B cell (primary cell): ENCODE data around the gene COL11A2. TPM values are rescaled to one million over a fixed set of nuclear protein-coding genes. Genes with fewer than 3 reads are reported as not detected.

Experiments used
- ATAC-seq: fragments of 200-7000 bp; cut with Tn5 transposase; one replicate; pipeline ENCODE4 v1.10.0; 2021; ENCODE audit warnings: low read depth, mild to moderate bottlenecking, moderate number of reproducible peaks, moderate library complexity
- CTCF ChIA-PET: fragments of 350-600 bp; sonication (Branson Sonifier 250); formaldehyde crosslinking; loops from one replicate; lab custom pipeline; 2021; ENCODE audit warnings: antibody characterized with exemption, inconsistent platforms; lab: Charles Lee
- POLR2A ChIA-PET: fragments of 350-600 bp; sonication (Branson Sonifier 250); formaldehyde crosslinking; loops from one replicate; lab custom pipeline; 2021; ENCODE audit warnings: antibody characterized with exemption; lab: Charles Lee
- DNase-seq: peaks from one replicate; pipeline ENCODE4 v3.0.0; 2013
- H2AFZ ChIP-seq: 2 replicates; pipeline ENCODE4 v1.6.1; 2012; ENCODE audit warnings: mild to moderate bottlenecking, low read depth, low read length; ENCODE audit not compliant: insufficient read depth, poor library complexity, severe bottlenecking
- H3K27ac ChIP-seq, 2 donors: 1 replicate in 1 of 2; 2 replicates in 1 of 2; pipeline ENCODE4 v1.5.1; 2012 to 2013; ENCODE audit warnings: low read length in 2 of 2, mild to moderate bottlenecking in 2 of 2, moderate library complexity in 1 of 2
- H3K27me3 ChIP-seq, 4 experiments: fragments of 200-600 bp in 1 of 4; sonication (generic) in 1 of 4; replicated peaks in 1 of 4; 1 replicate in 2 of 4; 2 replicates in 2 of 4; pipeline versions ENCODE4 v1.6.1 to v1.7.0; 2013 to 2016; ENCODE audit warnings: low read length in 3 of 4, mild to moderate bottlenecking in 2 of 4, mixed read lengths in 1 of 4, moderate library complexity in 1 of 4; ENCODE audit not compliant: insufficient read depth in 4 of 4, control insufficient read depth in 3 of 4; ENCODE audit errors: control extremely low read depth in 1 of 4
- H3K36me3 ChIP-seq, 2 experiments: replicated peaks in 1 of 2; 1 replicate in 1 of 2; 2 replicates in 1 of 2; pipeline versions ENCODE4 v1.6.1 to v1.7.1; 2013; ENCODE audit warnings: low read length in 1 of 2; ENCODE audit not compliant: insufficient read depth in 2 of 2, control insufficient read depth in 1 of 2; ENCODE audit errors: control extremely low read depth in 1 of 2, extremely low read depth in 1 of 2
- H3K4me1 ChIP-seq, 2 donors: fragments of 200-600 bp in 1 of 2; sonication (generic) in 1 of 2; 1 replicate in 1 of 2; 2 replicates in 1 of 2; pipeline versions ENCODE4 v1.5.1 to v1.6.1; 2013 to 2017; ENCODE audit warnings: low read length in 2 of 2; ENCODE audit not compliant: control insufficient read depth in 2 of 2, insufficient read depth in 2 of 2
- H3K4me2 ChIP-seq: replicated peaks from 2 replicates; pipeline ENCODE3; 2012; ENCODE audit warnings: mild to moderate bottlenecking, low read depth, low read length; ENCODE audit not compliant: poor library complexity, severe bottlenecking
- H3K4me3 ChIP-seq, 5 experiments: fragments of 200-600 bp in 1 of 5; sonication (generic) in 1 of 5; 1 replicate in 3 of 5; 2 replicates in 2 of 5; pipeline versions ENCODE4 v1.5.1 to v1.7.0; 2011 to 2016; ENCODE audit warnings: low read length in 4 of 5, mild to moderate bottlenecking in 4 of 5, low read depth in 2 of 5, control low read depth in 1 of 5, moderate library complexity in 1 of 5; ENCODE audit not compliant: insufficient read depth in 1 of 5; ENCODE audit errors: control extremely low read depth in 1 of 5, extremely low read depth in 1 of 5
- H3K79me2 ChIP-seq: fragments of 200-600 bp; sonication (generic); one replicate; pipeline ENCODE4 v1.6.0; 2016; ENCODE audit warnings: low read length; ENCODE audit not compliant: control insufficient read depth, insufficient read depth
- H3K9ac ChIP-seq: fragments of 200-600 bp; sonication (generic); 2 replicates; pipeline ENCODE4 v1.6.1; 2017; ENCODE audit warnings: mild to moderate bottlenecking, low read length, moderate library complexity
- H3K9me3 ChIP-seq, 3 donors: one replicate each; pipeline versions ENCODE4 v1.6.1 to v1.7.1; 2013; ENCODE audit warnings: low read length in 2 of 3; ENCODE audit not compliant: control insufficient read depth in 2 of 3, insufficient read depth in 1 of 3; ENCODE audit errors: control extremely low read depth in 1 of 3
- H4K20me1 ChIP-seq: 2 replicates; pipeline ENCODE4 v1.6.0; 2012; ENCODE audit warnings: mild to moderate bottlenecking, low read length; ENCODE audit not compliant: insufficient read depth, control insufficient read depth, poor library complexity, severe bottlenecking
- H3K27ac Mint-ChIP-seq: one replicate; pipeline ENCODE4 v1.8.0; 2021; ENCODE audit warnings: mixed read lengths
- H3K27me3 Mint-ChIP-seq: one replicate; pipeline ENCODE4 v1.8.0; 2021; ENCODE audit warnings: mixed read lengths
- H3K4me1 Mint-ChIP-seq: one replicate; pipeline ENCODE4 v1.8.0; 2021; ENCODE audit warnings: mixed read lengths
- H3K4me3 Mint-ChIP-seq: one replicate; pipeline ENCODE4 v1.8.0; 2021; ENCODE audit warnings: mixed read lengths
- H3K9me3 Mint-ChIP-seq: one replicate; pipeline ENCODE4 v1.8.0; 2022; ENCODE audit warnings: mixed read lengths; ENCODE audit not compliant: insufficient read depth
- CTCF ChIP-seq: fragments of 200-600 bp; IDR thresholded peaks from one replicate; pipeline ENCODE4 v1.8.0; 2022; ENCODE audit warnings: antibody characterized with exemption, mild to moderate bottlenecking
- EZH2 ChIP-seq: IDR thresholded peaks from 2 replicates; pipeline ENCODE4 v1.6.1; 2012; ENCODE audit warnings: borderline replicate concordance, low read depth, mild to moderate bottlenecking, moderate library complexity, low read length; ENCODE audit not compliant: insufficient read depth, poor library complexity, severe bottlenecking
- WGBS: methylation state at CpG from one replicate; pipeline ENCODE4 v1.1.5; 2013; ENCODE audit warnings: missing lambda C conversion rate; ENCODE audit not compliant: insufficient coverage; 5-methylcytosine and 5-hydroxymethylcytosine counted together
- intact Hi-C: fragments of 100-400 bp; cut with micrococcal nuclease; formaldehyde crosslinking; loops from one replicate; pipeline ENCODE4 v1.10.0; 2022
- polyA plus RNA-seq: library from polyadenylated mRNA; depleted of rRNA; stranded (reverse); fragments of >200 nt; gene quantifications from 2 replicates; pipeline ENCODE4 v1.2.3, GENCODE V29; 2012
- total RNA-seq, 2 donors: library from RNA; stranded (reverse); fragments of 120-200 nt in 1 of 2; gene quantifications; 1 replicate in 1 of 2; 2 replicates in 1 of 2; pipeline versions ENCODE4 v1.2.3 to v1.2.4, GENCODE V29; 2013 to 2022

The COL11A2 gene
- total and polyA plus RNA-seq, 2 donors (not counting 1 experiment from before 2014, with no cell fraction given): 0.39 to 0.82 TPM

GRCh38 chr6:33164176-33164575 is 28.1 kb downstream of the COL11A2 start:
- Histone ChIP-seq H2AFZ (no peak overlapping the region), H3K36me3 (no peaks in the 10 kb centered on the region), H3K4me2 (no peak overlapping the region), H4K20me1 (no peaks in the 10 kb centered on the region), H3K4me3 (no peak overlapping the region), H3K27me3 (peaks cover 0 to 3% (median 0%) of the 10 kb centered on the region in 4 experiments), H3K9ac (no peak overlapping the region), H3K79me2 (no peaks in the 10 kb centered on the region), H3K27ac (no peak overlapping the region), H3K9me3 (no peaks in the 10 kb centered on the region), H3K4me1 (peaks cover 7 to 18% of the 10 kb centered on the region in 2 donors)
- Mint-ChIP-seq H3K9me3 (no peaks in the 10 kb centered on the region), H3K4me3 (no peak overlapping the region), H3K27ac (no peak overlapping the region), H3K4me1 (peaks cover 17% of the 10 kb centered on the region), H3K27me3 (peaks cover 19% of the 10 kb centered on the region)
- POLR2A ChIA-PET: interaction anchor here (0.5 to 0.7 kb wide), 2 partner anchors 116 to 763 kb away, joined by 4 read pairs; no protein-coding TSS in a partner anchor
- CTCF ChIA-PET: interaction anchor here (0.9 to 2.1 kb wide), 5 partner anchors 34 to 163 kb away, joined by 3 to 6 read pairs (median 3); no protein-coding TSS in a partner anchor
- ATAC-seq (no peak), DNase-seq (no peak)
- intact Hi-C loops: no loop called here
- TF ChIP-seq EZH2 (no peak), CTCF (no peak)
- 73% methylated on average over 10 of the region's 10 CpGs for WGBS

GRCh38 chr6:33163540-33163939 is 28.7 kb downstream of the COL11A2 start:
- Histone ChIP-seq H3K36me3 (no peaks in the 10 kb centered on the region), H2AFZ (no peak overlapping the region), H3K27me3 (peaks cover 0 to 3% (median 0%) of the 10 kb centered on the region in 4 experiments), H4K20me1 (no peaks in the 10 kb centered on the region), H3K27ac (no peak overlapping the region), H3K4me2 (no peak overlapping the region), H3K4me3 (no peak overlapping the region), H3K4me1 (peaks cover 7 to 18% of the 10 kb centered on the region in 2 donors), H3K9me3 (no peaks in the 10 kb centered on the region), H3K9ac (no peak overlapping the region), H3K79me2 (no peaks in the 10 kb centered on the region)
- 99% methylated on average over 8 of the region's 10 CpGs for WGBS
- intact Hi-C loops: no loop called here
- TF ChIP-seq CTCF (no peak), EZH2 (no peak)
- peaks cover 17% of the 10 kb centered on the region for H3K4me1 Mint-ChIP-seq
- H3K9me3 Mint-ChIP-seq: no peaks in the 10 kb centered on the region
- H3K4me3 Mint-ChIP-seq: no peak overlapping the region
- ChIA-PET POLR2A (no interaction called here), CTCF (interaction anchor here (0.9 to 2.1 kb wide), 5 partner anchors 34 to 295 kb away, joined by 3 to 6 read pairs (median 3); no protein-coding TSS in a partner anchor)
- no peak for DNase-seq
- H3K27me3 Mint-ChIP-seq: peaks cover 19% of the 10 kb centered on the region
- ATAC-seq: no peak
- no peak overlapping the region for H3K27ac Mint-ChIP-seq
